Measurements from ENCODE around the gene ENOPH1. TPM values are rescaled to one million over a fixed set of nuclear protein-coding genes. Genes with fewer than 3 reads are reported as not detected.
"Not testable (repeated sequence)": the region's sequence is repeated elsewhere in the genome, so short reads cannot be mapped to it uniquely, and the experiment has no call there.

Gene ENOPH1
- total RNA-seq, 2 experiments from 2014 or later = 78.9 to 83.5 TPM

DNA sequence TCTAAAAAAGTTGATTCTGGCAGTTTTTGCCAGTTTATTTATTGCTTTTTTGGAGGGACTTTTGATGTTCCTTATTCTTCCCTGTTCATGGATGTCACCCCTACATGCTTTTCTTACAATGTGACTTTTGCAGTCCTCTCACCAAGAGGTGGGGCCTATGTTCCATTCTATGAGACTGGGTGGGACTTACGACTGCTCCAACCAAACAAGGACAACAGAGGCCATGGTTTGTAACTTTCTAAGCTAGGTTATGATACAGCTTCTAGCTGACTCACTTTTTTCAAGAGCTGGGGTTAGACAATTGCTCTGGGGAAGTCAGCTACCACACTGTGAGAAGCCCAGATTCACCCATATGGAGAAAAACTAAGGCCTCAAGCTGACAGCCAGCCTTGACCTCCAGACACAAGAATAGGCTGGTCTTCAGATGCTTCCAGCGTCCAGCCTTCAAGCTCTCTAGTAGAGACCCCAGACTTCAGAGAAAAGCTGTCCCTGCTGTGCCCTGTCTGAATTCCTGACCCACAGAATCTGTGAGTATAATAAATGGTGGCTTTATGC, 39.5 kb downstream of the ENOPH1 start:
- ChIA-PET CTCF (interaction anchor here (1.2 to 2.9 kb wide), 3 partner anchors 8 to 269 kb away, joined by 3 to 13 read pairs (median 6); no protein-coding TSS in a partner anchor), POLR2A (no interaction called here)
- DNase-seq (no peak), ATAC-seq (peak; percentile 45)
- Mint-ChIP-seq H3K4me3 (no peak overlapping the region), H3K27me3 (no peaks in the 10 kb centered on the region), H3K36me3 (ENCODE audit: low read depth) (peaks cover 21% of the 10 kb centered on the region), H3K4me1 (ENCODE audit: low read depth) (no peaks in the 10 kb centered on the region), H3K27ac (no peak overlapping the region), H3K9me3 (no peaks in the 10 kb centered on the region)
- intact Hi-C loops (cut with micrococcal nuclease) = no loop called here
- no peak for TF ChIP-seq CTCF (IDR thresholded peaks at IDR 0.05)

DNA sequence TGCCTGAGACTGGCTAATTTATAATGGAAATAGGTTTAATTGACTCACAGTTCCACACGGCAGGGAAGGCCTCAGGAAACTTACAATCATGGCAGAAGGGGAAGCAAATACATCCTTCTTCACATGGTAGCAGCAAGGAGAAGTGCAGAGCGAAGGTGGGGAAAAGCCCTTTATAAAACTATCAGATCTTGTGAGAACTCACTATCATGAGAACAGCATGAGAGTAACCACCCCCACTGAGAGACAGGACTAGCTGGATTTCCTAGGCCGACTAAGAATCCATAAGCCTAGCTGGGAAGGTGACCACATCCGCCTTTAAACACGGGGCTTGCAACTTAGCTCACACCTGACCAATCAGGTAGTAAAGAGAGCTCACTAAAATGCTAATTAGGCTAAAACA, 42.7 kb downstream of the ENOPH1 start:
- CTCF ChIA-PET; H3K4me1 Mint-ChIP-seq (ENCODE audit: low read depth); DNase-seq; intact Hi-C loops (cut with micrococcal nuclease); ATAC-seq; H3K9me3 Mint-ChIP-seq; H3K27ac Mint-ChIP-seq; H3K4me3 Mint-ChIP-seq; H3K27me3 Mint-ChIP-seq: not testable (repeated sequence)
- POLR2A ChIA-PET = interaction anchor here (1.4 kb wide), 1 partner anchor 16 kb away, joined by 3 read pairs; no protein-coding TSS in a partner anchor
- H3K36me3 Mint-ChIP-seq (ENCODE audit: low read depth) = peaks cover 11% of the 10 kb centered on the region

DNA sequence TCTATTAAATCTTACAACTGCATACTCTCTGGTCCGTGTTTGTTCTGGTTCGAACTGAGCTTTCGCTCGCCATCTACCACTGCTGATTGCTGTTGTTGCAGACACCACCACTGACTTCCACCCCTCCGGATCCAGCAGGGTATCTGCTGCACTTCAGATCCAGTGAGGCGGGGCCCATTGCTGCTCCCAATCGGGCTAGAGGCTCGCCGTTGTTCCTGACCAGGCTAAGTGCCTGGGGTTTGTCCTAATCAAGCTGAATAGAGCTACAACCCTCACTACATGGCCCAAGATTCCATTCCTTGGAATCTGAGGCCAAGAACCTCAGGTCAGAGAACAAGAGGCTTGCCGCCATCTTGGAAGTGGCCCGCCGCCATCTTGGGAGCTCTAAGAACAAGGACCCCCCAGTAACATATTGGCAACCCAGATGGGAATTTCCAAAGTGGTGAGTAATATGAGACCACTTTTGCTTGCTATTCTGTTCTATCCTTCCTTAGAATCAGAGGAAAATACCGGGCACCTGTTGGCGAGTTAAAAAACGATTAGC, 43.3 kb downstream of the ENOPH1 start:
- ChIA-PET POLR2A (interaction anchor here (1.4 kb wide), 1 partner anchor 16 kb away, joined by 3 read pairs; no protein-coding TSS in a partner anchor), CTCF (no interaction called here)
- no peak overlapping the region for H3K4me3 Mint-ChIP-seq
- peaks cover 7% of the 10 kb centered on the region for H3K36me3 Mint-ChIP-seq (ENCODE audit: low read depth)
- intact Hi-C loops (cut with micrococcal nuclease) = no loop called here
- no peak overlapping the region for H3K27ac Mint-ChIP-seq
- H3K4me1 Mint-ChIP-seq (ENCODE audit: low read depth) = no peaks in the 10 kb centered on the region
- no peaks in the 10 kb centered on the region for H3K27me3 Mint-ChIP-seq
- no peaks in the 10 kb centered on the region for H3K9me3 Mint-ChIP-seq
- no peak for ATAC-seq
- no peak for DNase-seq
- no peak for TF ChIP-seq CTCF (IDR thresholded peaks at IDR 0.05)

- CTCF ChIA-PET; H3K27me3 Mint-ChIP-seq; H3K9me3 Mint-ChIP-seq; H3K4me1 Mint-ChIP-seq (ENCODE audit: low read depth); H3K4me3 Mint-ChIP-seq; intact Hi-C loops (cut with micrococcal nuclease); H3K27ac Mint-ChIP-seq; ATAC-seq; H3K36me3 Mint-ChIP-seq (ENCODE audit: low read depth); DNase-seq: not testable (repeated sequence)
- POLR2A ChIA-PET = interaction anchor here (0.6 kb wide), 1 partner anchor 15 kb away, joined by 4 read pairs; no protein-coding TSS in a partner anchor
These were observed 45.5 kb downstream of the ENOPH1 start for GRCh38 chr4:82475931-82476330.

DNA sequence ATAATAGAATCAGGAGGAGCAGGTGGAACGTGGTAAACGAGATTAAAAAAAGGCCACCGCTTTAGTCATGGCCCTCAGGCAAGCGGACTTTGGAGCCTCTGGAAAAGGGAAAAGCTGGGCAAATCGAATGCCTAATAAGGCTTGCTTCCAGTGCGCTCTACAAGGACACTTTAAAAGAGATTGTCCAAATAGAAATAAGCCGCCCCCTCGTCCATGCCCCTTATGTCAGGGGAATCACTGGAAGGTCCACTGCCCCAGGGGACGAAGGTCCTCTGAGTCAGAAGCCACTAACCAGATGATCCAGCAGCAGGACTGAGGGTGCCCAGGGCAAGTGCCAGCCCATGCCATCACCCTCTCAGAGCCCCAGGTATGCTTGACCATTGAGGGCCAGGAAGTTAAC, 47.1 kb downstream of the ENOPH1 start:
- POLR2A ChIA-PET; DNase-seq; H3K9me3 Mint-ChIP-seq; H3K4me1 Mint-ChIP-seq (ENCODE audit: low read depth); H3K4me3 Mint-ChIP-seq; CTCF ChIA-PET; ATAC-seq; intact Hi-C loops (cut with micrococcal nuclease); H3K27ac Mint-ChIP-seq; H3K27me3 Mint-ChIP-seq: not testable (repeated sequence)
- peaks cover 11% of the 10 kb centered on the region for H3K36me3 Mint-ChIP-seq (ENCODE audit: low read depth)

DNA sequence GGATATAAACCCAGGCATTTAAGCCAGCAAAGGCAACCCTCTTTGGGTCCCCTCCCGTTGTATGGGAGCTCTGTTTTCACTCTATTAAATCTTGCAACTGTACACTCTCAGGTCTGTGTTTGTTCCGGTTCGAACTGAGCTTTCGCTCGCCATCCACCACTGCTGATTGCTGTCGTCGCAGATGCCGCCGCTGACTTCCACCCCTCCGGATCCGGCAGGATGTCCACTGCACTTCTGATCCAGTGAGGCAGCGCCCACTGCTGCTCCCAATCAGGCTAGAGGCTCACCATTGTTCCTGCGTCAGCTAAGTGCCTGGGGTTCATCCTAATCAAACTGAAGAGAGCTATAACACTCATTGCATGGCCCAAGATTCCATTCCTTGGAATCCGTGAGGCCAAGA, 49.2 kb downstream of the ENOPH1 start:
- no peak for DNase-seq
- H3K27ac Mint-ChIP-seq = no peak overlapping the region
- no peak overlapping the region for H3K4me3 Mint-ChIP-seq
- H3K36me3 Mint-ChIP-seq (ENCODE audit: low read depth) = peaks cover 8% of the 10 kb centered on the region
- no peak for ATAC-seq
- intact Hi-C loops (cut with micrococcal nuclease) = no loop called here
- no peaks in the 10 kb centered on the region for H3K9me3 Mint-ChIP-seq
- TF ChIP-seq CTCF (IDR thresholded peaks at IDR 0.05) = no peak
- POLR2A ChIA-PET = interaction anchor here (0.6 kb wide), 1 partner anchor 316 kb away, joined by 3 read pairs; no protein-coding TSS in a partner anchor
- H3K4me1 Mint-ChIP-seq (ENCODE audit: low read depth) = no peaks in the 10 kb centered on the region
- CTCF ChIA-PET = no interaction called here
- no peaks in the 10 kb centered on the region for H3K27me3 Mint-ChIP-seq
